Cardiac fibroblast (primary cell): ENCODE results near the gene IDH3G.
A peak's percentile ranks its signal among the peaks of the same experiment; 100 is the strongest.

ENCODE experiments used
- DNase-seq, 2 donors: peaks; one replicate each; pipeline versions ENCODE4 v3.0.0 to v3.0.0-alpha.2; 2010; ENCODE audit warnings: low read depth in 2 of 2
- H3K4me3 ChIP-seq, 2 donors: replicated peaks in 1 of 2; 1 replicate in 1 of 2; 2 replicates in 1 of 2; pipeline ENCODE4 v1.5.1; 2011; ENCODE audit warnings: low read depth in 2 of 2, low read length in 2 of 2, mild to moderate bottlenecking in 2 of 2, moderate library complexity in 1 of 2
- TF ChIP-seq, protein P1 (sequence below): IDR thresholded peaks from one replicate; pipeline ENCODE4 v1.5.1; 2011; ENCODE audit warnings: low read depth, mild to moderate bottlenecking, low read length, inconsistent platforms

IDH3G gene

DNA sequence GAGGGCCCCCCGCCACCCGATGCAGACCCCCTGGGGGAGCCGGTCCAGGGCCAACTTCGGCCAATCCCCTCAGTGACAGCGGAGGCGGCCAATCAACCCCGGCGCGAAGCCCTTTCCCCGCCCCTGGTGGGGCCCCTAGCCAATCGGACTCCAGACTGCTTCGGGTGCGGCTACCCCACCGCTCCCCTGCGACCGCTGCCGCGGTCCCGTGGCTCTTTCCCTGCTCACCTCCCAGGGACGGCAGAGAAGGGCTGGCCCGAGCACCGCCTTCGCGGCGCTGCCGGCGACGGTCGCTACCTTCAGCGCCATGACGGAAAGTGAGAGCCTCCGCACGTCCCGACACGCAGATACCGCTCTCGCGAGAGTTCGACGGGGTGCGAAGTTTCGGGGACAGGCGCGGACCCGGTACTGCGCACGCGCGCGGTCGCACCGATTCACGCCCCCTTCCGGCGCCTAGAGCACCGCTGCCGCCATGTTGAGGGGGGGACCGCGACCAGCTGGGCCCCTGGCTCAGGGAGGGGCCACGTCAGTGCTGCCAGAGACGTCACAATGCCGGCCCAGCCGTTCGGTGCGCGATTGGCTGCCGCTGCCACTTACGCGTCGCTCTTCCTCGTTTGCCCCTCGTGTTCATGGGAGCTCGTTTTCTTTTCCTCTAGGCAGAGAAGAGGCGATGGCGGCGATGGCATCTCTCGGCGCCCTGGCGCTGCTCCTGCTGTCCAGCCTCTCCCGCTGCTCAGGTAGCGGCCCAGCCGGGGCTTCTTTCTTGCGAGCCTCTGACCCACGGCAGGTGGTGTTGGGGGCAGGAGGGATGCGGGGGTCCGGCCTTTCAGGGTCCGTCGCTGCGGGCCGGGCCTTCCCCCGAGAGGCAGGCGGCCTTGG is at the start of gene IDH3G, which contains the start of gene SSR4:
Gene IDH3G, minus strand, starts transcription at position 358 of the 879 bp plus-strand sequence. Its CDS starts 49 bp downstream, at position 309.
Gene SSR4, plus strand, starts transcription at position 651 of the 879 bp plus-strand sequence. Its CDS starts 20 bp downstream, at position 671.
- peak within 1 kb of the TSS; percentile 78 to 81 for H3K4me3 ChIP-seq
- TF ChIP-seq, protein P1, sequence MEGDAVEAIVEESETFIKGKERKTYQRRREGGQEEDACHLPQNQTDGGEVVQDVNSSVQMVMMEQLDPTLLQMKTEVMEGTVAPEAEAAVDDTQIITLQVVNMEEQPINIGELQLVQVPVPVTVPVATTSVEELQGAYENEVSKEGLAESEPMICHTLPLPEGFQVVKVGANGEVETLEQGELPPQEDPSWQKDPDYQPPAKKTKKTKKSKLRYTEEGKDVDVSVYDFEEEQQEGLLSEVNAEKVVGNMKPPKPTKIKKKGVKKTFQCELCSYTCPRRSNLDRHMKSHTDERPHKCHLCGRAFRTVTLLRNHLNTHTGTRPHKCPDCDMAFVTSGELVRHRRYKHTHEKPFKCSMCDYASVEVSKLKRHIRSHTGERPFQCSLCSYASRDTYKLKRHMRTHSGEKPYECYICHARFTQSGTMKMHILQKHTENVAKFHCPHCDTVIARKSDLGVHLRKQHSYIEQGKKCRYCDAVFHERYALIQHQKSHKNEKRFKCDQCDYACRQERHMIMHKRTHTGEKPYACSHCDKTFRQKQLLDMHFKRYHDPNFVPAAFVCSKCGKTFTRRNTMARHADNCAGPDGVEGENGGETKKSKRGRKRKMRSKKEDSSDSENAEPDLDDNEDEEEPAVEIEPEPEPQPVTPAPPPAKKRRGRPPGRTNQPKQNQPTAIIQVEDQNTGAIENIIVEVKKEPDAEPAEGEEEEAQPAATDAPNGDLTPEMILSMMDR, result no peak
- peak; percentile 94 to 97 for DNase-seq

DNA sequence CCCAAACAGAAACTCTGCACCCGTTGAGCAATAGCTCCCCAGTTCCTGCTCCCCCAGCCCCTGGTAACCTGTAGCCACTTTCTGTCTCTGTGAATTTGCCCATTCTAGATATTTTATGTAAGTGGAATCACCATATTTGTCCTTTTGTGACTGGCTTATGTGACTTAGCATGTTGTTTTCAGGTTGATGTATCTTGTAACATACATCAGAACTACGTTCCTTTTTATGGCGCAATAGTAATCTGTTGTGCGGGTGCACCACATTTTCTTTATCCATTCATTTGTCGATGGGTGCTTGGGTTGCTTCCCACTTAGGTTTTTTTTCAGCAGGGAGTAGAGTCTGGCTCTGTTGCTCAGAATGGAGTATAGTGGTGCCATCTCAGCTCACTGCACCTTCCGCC is 42.7 kb upstream of the IDH3G start:
- DNase-seq, result no peak
- TF ChIP-seq, protein P1, result no peak
- H3K4me3 ChIP-seq, result no peak overlapping the region

DNA sequence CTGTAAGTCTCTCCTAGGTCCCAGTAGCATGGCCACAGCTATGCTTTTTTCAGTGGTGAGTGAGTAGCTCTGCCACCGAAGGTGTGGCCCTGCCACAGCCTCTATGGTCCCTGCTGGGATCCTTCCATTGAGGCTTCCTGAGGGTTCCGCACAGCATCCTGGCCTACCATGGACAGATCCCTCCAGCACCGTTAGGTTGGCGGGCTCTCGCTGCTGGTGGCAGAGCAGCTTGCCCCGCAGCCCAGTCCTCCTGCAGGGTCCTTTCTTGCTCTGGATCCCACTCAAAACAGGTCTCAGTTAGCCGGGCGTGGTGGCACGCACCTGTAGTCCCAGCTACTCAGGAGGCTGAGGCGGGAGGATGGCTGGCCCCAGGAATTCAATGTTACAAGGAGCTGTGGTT is 38.6 kb upstream of the IDH3G start:
- no peak for DNase-seq
- no peak overlapping the region for H3K4me3 ChIP-seq
- TF ChIP-seq, protein P1, result no peak

DNA sequence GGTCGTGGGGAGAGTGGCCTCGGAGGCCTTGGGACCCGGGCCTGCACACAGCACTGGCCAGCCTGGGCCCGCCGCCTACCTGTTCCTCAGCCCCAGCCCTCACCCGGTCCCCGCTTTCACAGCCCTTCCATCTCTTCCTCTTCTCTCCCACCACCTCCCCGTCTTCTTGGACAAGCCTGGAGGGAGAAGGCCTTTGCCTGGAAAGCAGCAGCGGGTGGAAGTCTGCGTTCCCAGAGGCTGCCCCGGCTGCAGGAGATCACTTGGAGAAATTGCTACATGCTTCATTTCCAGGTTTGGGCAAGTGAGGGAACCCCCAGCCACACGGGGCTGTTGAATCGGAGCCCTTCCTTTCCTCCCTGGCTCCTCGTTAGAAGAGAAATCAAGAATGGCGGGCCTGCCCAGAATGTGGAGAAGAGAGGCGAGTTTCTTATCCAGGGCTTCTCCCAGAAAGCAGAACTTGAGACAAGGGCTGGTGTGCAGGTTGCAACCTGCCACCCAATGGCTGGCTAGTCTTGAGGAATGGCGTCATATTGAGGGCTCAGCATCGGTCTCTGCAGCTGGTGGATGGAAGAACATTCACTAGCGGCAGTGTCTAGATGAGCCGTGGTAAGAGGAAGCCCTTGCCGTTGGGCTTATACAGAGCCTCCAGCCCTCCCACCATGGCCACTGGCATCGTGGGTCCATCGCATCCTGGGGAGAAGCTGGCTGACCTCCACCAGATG is 37.4 kb upstream of the IDH3G start:
- no peak overlapping the region for H3K4me3 ChIP-seq
- DNase-seq, result no peak
- TF ChIP-seq, protein P1, result no peak

DNA sequence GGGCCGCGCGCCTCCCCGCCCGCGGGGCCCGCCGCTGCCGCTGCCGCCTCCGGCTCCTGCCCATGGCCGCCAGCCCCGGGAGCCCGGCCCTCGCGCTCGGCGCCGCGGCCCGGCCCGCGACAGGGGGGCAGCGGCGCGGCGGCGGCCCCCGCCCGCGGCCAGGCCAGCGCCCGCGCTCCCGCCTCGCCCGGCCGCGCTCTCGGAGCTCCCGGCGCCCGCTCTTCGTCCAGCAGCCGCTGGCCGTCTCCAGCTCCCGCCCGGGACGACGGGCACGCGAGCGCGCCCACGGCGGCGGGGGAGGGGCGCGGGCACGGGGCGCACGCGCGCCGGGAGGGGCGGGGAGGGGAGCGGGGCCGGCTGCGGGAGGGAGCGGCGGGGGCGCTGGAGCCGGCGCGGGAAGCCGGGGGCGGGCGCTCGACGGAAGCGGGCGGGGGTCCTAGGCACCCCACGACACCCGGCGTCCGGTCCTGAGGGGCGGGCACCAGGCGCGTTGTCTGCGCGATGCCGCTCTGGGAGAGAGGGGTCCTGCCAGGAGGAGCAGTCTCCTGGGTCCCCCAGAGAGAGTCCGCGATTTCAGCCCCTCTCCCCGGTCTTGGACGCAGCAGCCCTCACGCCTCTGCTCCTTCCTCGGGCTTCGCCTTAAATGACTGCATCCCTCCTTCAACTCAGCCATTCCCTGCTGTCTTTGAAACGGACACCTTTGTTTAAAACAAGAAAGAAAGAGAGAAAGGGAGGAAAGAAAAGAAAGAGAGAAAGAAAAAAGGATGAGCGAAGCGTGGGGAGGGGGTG is 36.7 kb upstream of the IDH3G start:
- no peak for DNase-seq
- no peak overlapping the region for H3K4me3 ChIP-seq
- TF ChIP-seq, protein P1, result no peak
